ENCODE results near the gene PAPSS2. TPM values are rescaled to one million over a fixed set of nuclear protein-coding genes. Genes with fewer than 3 reads are reported as not detected.

PAPSS2 gene
- total and polyA plus RNA-seq, 9 donors = 5.8 to 14.5 (median 10.4) TPM

GRCh38 chr10:87654212-87654611 is 5.5 kb upstream of the PAPSS2 start:
- DNase-seq = no peak
- WGBS (ENCODE audit: insufficient coverage) = no CpG with 5 or more reads among the region's 1 CpG
- H3K4me1 ChIP-seq (ENCODE audit: control insufficient read depth, insufficient read depth, low read length) = no peaks in the 10 kb centered on the region
- H3K36me3 ChIP-seq (ENCODE audit: control insufficient read depth, insufficient read depth, low read length) = no peaks in the 10 kb centered on the region
- H3K27ac ChIP-seq (ENCODE audit: low read length) = no peak overlapping the region
- H3K9me3 ChIP-seq (replicated peaks; ENCODE audit: control insufficient read depth, low read depth, low read length) = no peaks in the 10 kb centered on the region
- no peak overlapping the region for H3K4me3 ChIP-seq (ENCODE audit: low read length)
- H3K27me3 ChIP-seq (ENCODE audit: control insufficient read depth, insufficient read depth, low read length) = peaks cover 3% of the 10 kb centered on the region

- Histone ChIP-seq H3K9me3 (replicated peaks; ENCODE audit: control insufficient read depth, low read depth, low read length) (no peaks in the 10 kb centered on the region), H3K27me3 (ENCODE audit: control insufficient read depth, insufficient read depth, low read length) (peaks cover 10% of the 10 kb centered on the region), H3K27ac (ENCODE audit: low read length) (no peak overlapping the region), H3K4me3 (ENCODE audit: low read length) (no peak overlapping the region), H3K36me3 (ENCODE audit: control insufficient read depth, insufficient read depth, low read length) (no peaks in the 10 kb centered on the region), H3K4me1 (ENCODE audit: control insufficient read depth, insufficient read depth, low read length) (peaks cover 9% of the 10 kb centered on the region)
- 45% methylated on average over 4 of the region's 4 CpGs for WGBS (ENCODE audit: insufficient coverage)
- DNase-seq = peak; percentile 60
Measured at GRCh38 chr10:87656431-87657072, 3.1 kb upstream of the PAPSS2 start.

GRCh38 chr10:87657371-87657770 is 2.3 kb upstream of the PAPSS2 start:
- Histone ChIP-seq H3K36me3 (ENCODE audit: control insufficient read depth, insufficient read depth, low read length) (no peaks in the 10 kb centered on the region), H3K4me3 (ENCODE audit: low read length) (no peak overlapping the region), H3K9me3 (replicated peaks; ENCODE audit: control insufficient read depth, low read depth, low read length) (no peaks in the 10 kb centered on the region), H3K27ac (ENCODE audit: low read length) (no peak overlapping the region), H3K4me1 (ENCODE audit: control insufficient read depth, insufficient read depth, low read length) (peaks cover 9% of the 10 kb centered on the region), H3K27me3 (ENCODE audit: control insufficient read depth, insufficient read depth, low read length) (peaks cover 10% of the 10 kb centered on the region)
- WGBS (ENCODE audit: insufficient coverage) = 100% methylated on average over 1 of the region's 5 CpGs
- peak; percentile 34 for DNase-seq

GRCh38 chr10:87658321-87658795 is 1.3 kb upstream of the PAPSS2 start:
- no peaks in the 10 kb centered on the region for H3K9me3 ChIP-seq (replicated peaks; ENCODE audit: control insufficient read depth, low read depth, low read length)
- no peaks in the 10 kb centered on the region for H3K36me3 ChIP-seq (ENCODE audit: control insufficient read depth, insufficient read depth, low read length)
- H3K27ac ChIP-seq (ENCODE audit: low read length) = no peak overlapping the region
- no peak overlapping the region for H3K4me3 ChIP-seq (ENCODE audit: low read length)
- 20% methylated on average over 1 of the region's 5 CpGs for WGBS (ENCODE audit: insufficient coverage)
- DNase-seq = peak; percentile 8
- H3K27me3 ChIP-seq (ENCODE audit: control insufficient read depth, insufficient read depth, low read length) = peaks cover 10% of the 10 kb centered on the region
- H3K4me1 ChIP-seq (ENCODE audit: control insufficient read depth, insufficient read depth, low read length) = peaks cover 9% of the 10 kb centered on the region

- H3K27me3 ChIP-seq (ENCODE audit: control insufficient read depth, insufficient read depth, low read length) = peaks cover 10% of the 10 kb centered on the region
- no peaks in the 10 kb centered on the region for H3K9me3 ChIP-seq (replicated peaks; ENCODE audit: control insufficient read depth, low read depth, low read length)
- 53% methylated on average over 12 of the region's 15 CpGs for WGBS (ENCODE audit: insufficient coverage)
- peak; percentile 6 for DNase-seq
- H3K4me1 ChIP-seq (ENCODE audit: control insufficient read depth, insufficient read depth, low read length) = peaks cover 9% of the 10 kb centered on the region
- H3K36me3 ChIP-seq (ENCODE audit: control insufficient read depth, insufficient read depth, low read length) = no peaks in the 10 kb centered on the region
- H3K4me3 ChIP-seq (ENCODE audit: low read length) = peak overlapping the region; percentile 63
- H3K27ac ChIP-seq (ENCODE audit: low read length) = no peak overlapping the region
Measured at GRCh38 chr10:87658858-87659555, 671 bp upstream of the PAPSS2 start.

GRCh38 chr10:87660484-87661133 is 931 bp downstream of the PAPSS2 start:
- peak overlapping the region; percentile 23 for H3K27ac ChIP-seq (ENCODE audit: low read length)
- peaks cover 9% of the 10 kb centered on the region for H3K4me1 ChIP-seq (ENCODE audit: control insufficient read depth, insufficient read depth, low read length)
- DNase-seq = peak; percentile 50
- H3K9me3 ChIP-seq (replicated peaks; ENCODE audit: control insufficient read depth, low read depth, low read length) = no peaks in the 10 kb centered on the region
- H3K36me3 ChIP-seq (ENCODE audit: control insufficient read depth, insufficient read depth, low read length) = no peaks in the 10 kb centered on the region
- peak overlapping the region; percentile 63 for H3K4me3 ChIP-seq (ENCODE audit: low read length)
- 48% methylated on average over 5 of the region's 12 CpGs for WGBS (ENCODE audit: insufficient coverage)
- H3K27me3 ChIP-seq (ENCODE audit: control insufficient read depth, insufficient read depth, low read length) = peaks cover 10% of the 10 kb centered on the region

- Histone ChIP-seq H3K36me3 (ENCODE audit: control insufficient read depth, insufficient read depth, low read length) (peaks cover 6% of the 10 kb centered on the region), H3K9me3 (replicated peaks; ENCODE audit: control insufficient read depth, low read depth, low read length) (no peaks in the 10 kb centered on the region), H3K4me3 (ENCODE audit: low read length) (no peak overlapping the region), H3K27me3 (ENCODE audit: control insufficient read depth, insufficient read depth, low read length) (peaks cover 10% of the 10 kb centered on the region), H3K27ac (ENCODE audit: low read length) (no peak overlapping the region), H3K4me1 (ENCODE audit: control insufficient read depth, insufficient read depth, low read length) (peaks cover 9% of the 10 kb centered on the region)
- no peak for DNase-seq
- WGBS (ENCODE audit: insufficient coverage) = no CpG with 5 or more reads among the region's 6 CpGs
Measured at GRCh38 chr10:87661861-87662785, 2.4 kb downstream of the PAPSS2 start.

GRCh38 chr10:87664276-87664701 is 4.6 kb downstream of the PAPSS2 start:
- Histone ChIP-seq H3K36me3 (ENCODE audit: control insufficient read depth, insufficient read depth, low read length) (peaks cover 6% of the 10 kb centered on the region), H3K9me3 (replicated peaks; ENCODE audit: control insufficient read depth, low read depth, low read length) (no peaks in the 10 kb centered on the region), H3K27me3 (ENCODE audit: control insufficient read depth, insufficient read depth, low read length) (peaks cover 10% of the 10 kb centered on the region), H3K4me3 (ENCODE audit: low read length) (no peak overlapping the region), H3K27ac (ENCODE audit: low read length) (no peak overlapping the region), H3K4me1 (ENCODE audit: control insufficient read depth, insufficient read depth, low read length) (peaks cover 9% of the 10 kb centered on the region)
- no peak for DNase-seq
- no CpG with 5 or more reads among the region's 2 CpGs for WGBS (ENCODE audit: insufficient coverage)

GRCh38 chr10:87667493-87667892 is 7.8 kb downstream of the PAPSS2 start:
- Histone ChIP-seq H3K27ac (ENCODE audit: low read length) (no peak overlapping the region), H3K4me3 (ENCODE audit: low read length) (no peak overlapping the region), H3K27me3 (ENCODE audit: control insufficient read depth, insufficient read depth, low read length) (no peaks in the 10 kb centered on the region), H3K36me3 (ENCODE audit: control insufficient read depth, insufficient read depth, low read length) (peaks cover 6% of the 10 kb centered on the region), H3K4me1 (ENCODE audit: control insufficient read depth, insufficient read depth, low read length) (no peaks in the 10 kb centered on the region), H3K9me3 (replicated peaks; ENCODE audit: control insufficient read depth, low read depth, low read length) (no peaks in the 10 kb centered on the region)
- no CpG with 5 or more reads among the region's 2 CpGs for WGBS (ENCODE audit: insufficient coverage)
- DNase-seq = no peak

All from muscle of leg (tissue), 11 donors.